CD4-positive, alpha-beta T cell treated with Interleukin-17A for 4 hours (primary cell): ENCODE data around the gene CEP63.

ENCODE experiments used
- DNase-seq: peaks from one replicate; pipeline ENCODE4 v3.0.0-alpha.2; 2020; ENCODE audit warnings: mixed read lengths

Gene CEP63

GRCh38 chr3:134485718-134486576 is at the start of gene CEP63, which contains the start of gene ANAPC13:
Gene CEP63, plus strand, starts transcription at chr3:134486057. Its CDS starts 9,264 bp downstream, at chr3:134495321.
Gene ANAPC13, minus strand, starts transcription at chr3:134485985. Its CDS starts 3,081 bp downstream, at chr3:134482904.
- DNase-seq, result peak; percentile 93

- no peak for DNase-seq
Observed at GRCh38 chr3:134437211-134437752, 48.6 kb upstream of the CEP63 start.

- DNase-seq, result no peak
Observed at GRCh38 chr3:134441321-134441720, 44.5 kb upstream of the CEP63 start.

- DNase-seq, result no peak
Observed at GRCh38 chr3:134441821-134442220, 44.0 kb upstream of the CEP63 start.

- DNase-seq, result no peak
Observed at GRCh38 chr3:134445095-134445494, 40.8 kb upstream of the CEP63 start.

GRCh38 chr3:134445636-134446035 is 40.2 kb upstream of the CEP63 start:
- DNase-seq, result no peak

GRCh38 chr3:134446800-134447199 is 39.1 kb upstream of the CEP63 start:
- no peak for DNase-seq

GRCh38 chr3:134447351-134447750 is 38.5 kb upstream of the CEP63 start:
- no peak for DNase-seq

- no peak for DNase-seq
Observed at GRCh38 chr3:134448664-134449063, 37.2 kb upstream of the CEP63 start.

- DNase-seq, result no peak
Observed at GRCh38 chr3:134449277-134449676, 36.6 kb upstream of the CEP63 start.

GRCh38 chr3:134449951-134450350 is 35.9 kb upstream of the CEP63 start:
- no peak for DNase-seq

GRCh38 chr3:134453631-134454030 is 32.2 kb upstream of the CEP63 start:
- DNase-seq, result no peak

- DNase-seq, result no peak
Observed at GRCh38 chr3:134457376-134458074, 28.3 kb upstream of the CEP63 start.

- no peak for DNase-seq
Observed at GRCh38 chr3:134458406-134458945, 27.4 kb upstream of the CEP63 start.

- no peak for DNase-seq
Observed at GRCh38 chr3:134459562-134459961, 26.3 kb upstream of the CEP63 start.

GRCh38 chr3:134460965-134461364 is 24.9 kb upstream of the CEP63 start:
- DNase-seq, result no peak

GRCh38 chr3:134462331-134462941 is 23.4 kb upstream of the CEP63 start:
- DNase-seq, result no peak

- no peak for DNase-seq
Observed at GRCh38 chr3:134463676-134464063, 22.2 kb upstream of the CEP63 start.

- no peak for DNase-seq
Observed at GRCh38 chr3:134464064-134464688, 21.7 kb upstream of the CEP63 start.

- DNase-seq, result no peak
Observed at GRCh38 chr3:134464689-134465365, 21.0 kb upstream of the CEP63 start.

GRCh38 chr3:134466331-134466730 is 19.5 kb upstream of the CEP63 start:
- no peak for DNase-seq

GRCh38 chr3:134468519-134468918 is 17.3 kb upstream of the CEP63 start:
- no peak for DNase-seq
